Measurements from ENCODE around the gene LGALS12.
"Not testable (repeated sequence)": the region's sequence is repeated elsewhere in the genome, so short reads cannot be mapped to it uniquely, and the experiment has no call there.

LGALS12 gene

GRCh38 chr11:63506876-63507275 lies 992 bp downstream of the LGALS12 start:
- peak; percentile 56 for DNase-seq

- no peak for DNase-seq
Measured at GRCh38 chr11:63507511-63507910, 1.6 kb downstream of the LGALS12 start.

GRCh38 chr11:63508009-63508408 lies 2.1 kb downstream of the LGALS12 start:
- DNase-seq, result no peak

GRCh38 chr11:63508745-63509144 lies 2.9 kb downstream of the LGALS12 start:
- DNase-seq, result no peak

- no peak for DNase-seq
Measured at GRCh38 chr11:63510360-63511047, 4.6 kb downstream of the LGALS12 start.

GRCh38 chr11:63511048-63511748 lies 5.3 kb downstream of the LGALS12 start:
- DNase-seq, result no peak

GRCh38 chr11:63512816-63513215 lies 6.9 kb downstream of the LGALS12 start:
- no peak for DNase-seq

- no peak for DNase-seq
Measured at GRCh38 chr11:63516109-63516508, 10.2 kb downstream of the LGALS12 start.

GRCh38 chr11:63517156-63517555 lies 11.3 kb downstream of the LGALS12 start:
- no peak for DNase-seq

GRCh38 chr11:63518548-63518947 lies 12.7 kb downstream of the LGALS12 start:
- no peak for DNase-seq

- no peak for DNase-seq
Measured at GRCh38 chr11:63520606-63521170, 14.8 kb downstream of the LGALS12 start.

GRCh38 chr11:63521896-63522295 lies 16.0 kb downstream of the LGALS12 start:
- DNase-seq, result no peak

GRCh38 chr11:63523151-63523550 lies 17.3 kb downstream of the LGALS12 start:
- DNase-seq, result no peak

GRCh38 chr11:63527667-63528066 lies 21.8 kb downstream of the LGALS12 start:
- DNase-seq, result no peak

GRCh38 chr11:63528156-63528555 lies 22.3 kb downstream of the LGALS12 start:
- DNase-seq, result not testable (repeated sequence)

GRCh38 chr11:63528729-63529278 lies 22.9 kb downstream of the LGALS12 start:
- DNase-seq, result not testable (repeated sequence)

GRCh38 chr11:63529373-63529772 lies 23.5 kb downstream of the LGALS12 start:
- not testable (repeated sequence) for DNase-seq

- no peak for DNase-seq
Measured at GRCh38 chr11:63530021-63530420, 24.1 kb downstream of the LGALS12 start.

- not testable (repeated sequence) for DNase-seq
Measured at GRCh38 chr11:63531074-63531792, 25.3 kb downstream of the LGALS12 start.

- DNase-seq, result no peak
Measured at GRCh38 chr11:63532117-63532516, 26.2 kb downstream of the LGALS12 start.

- no peak for DNase-seq
Measured at GRCh38 chr11:63532799-63533475, 27.1 kb downstream of the LGALS12 start.

GRCh38 chr11:63534076-63534475 lies 28.2 kb downstream of the LGALS12 start:
- DNase-seq, result no peak
